ENCODE results near the gene WDR48.

The WDR48 gene

GRCh38 chr3:39109086-39109485 lies 57.3 kb downstream of the WDR48 start:
- peaks cover 40% of the 10 kb centered on the region for H3K4me1 Mint-ChIP-seq
- H3K4me3 Mint-ChIP-seq = no peak overlapping the region
- H3K27ac Mint-ChIP-seq = no peak overlapping the region

GRCh38 chr3:39110041-39110639 lies 58.3 kb downstream of the WDR48 start:
- Mint-ChIP-seq H3K9me3 (no peaks in the 10 kb centered on the region), H3K4me1 (peaks cover 37% of the 10 kb centered on the region), H3K27ac (no peak overlapping the region), H3K36me3 (peaks cover 1% of the 10 kb centered on the region), H3K27me3 (peaks cover 52% of the 10 kb centered on the region), H3K4me3 (no peak overlapping the region)
- CTCF ChIA-PET = interaction anchor here (0.7 to 3.0 kb wide), 3 partner anchors 16 to 181 kb away, joined by 3 to 18 read pairs (median 4); no protein-coding TSS in a partner anchor
- DNase-seq = no peak

More at GRCh38 chr3:39109086-39109485, 57.3 kb downstream of the WDR48 start:
- DNase-seq = no peak
- Mint-ChIP-seq H3K36me3 (peaks cover 2% of the 10 kb centered on the region), H3K9me3 (no peaks in the 10 kb centered on the region), H3K27me3 (peaks cover 47% of the 10 kb centered on the region)
- CTCF ChIA-PET = interaction anchor here (1.0 to 3.0 kb wide), 7 partner anchors 10 to 182 kb away, joined by 3 to 18 read pairs (median 4); no protein-coding TSS in a partner anchor

- Mint-ChIP-seq H3K27me3 (peaks cover 42% of the 10 kb centered on the region), H3K27ac (no peak overlapping the region), H3K9me3 (no peaks in the 10 kb centered on the region), H3K4me3 (no peak overlapping the region), H3K36me3 (no peaks in the 10 kb centered on the region), H3K4me1 (peaks cover 20% of the 10 kb centered on the region)
- CTCF ChIA-PET = no interaction called here
- DNase-seq = no peak
These were observed 60.3 kb downstream of the WDR48 start for GRCh38 chr3:39112113-39112512.

GRCh38 chr3:39112535-39112934 lies 60.7 kb downstream of the WDR48 start:
- DNase-seq = no peak
- Mint-ChIP-seq H3K4me1 (peaks cover 20% of the 10 kb centered on the region), H3K36me3 (no peaks in the 10 kb centered on the region), H3K27me3 (peaks cover 41% of the 10 kb centered on the region), H3K27ac (no peak overlapping the region), H3K9me3 (no peaks in the 10 kb centered on the region), H3K4me3 (no peak overlapping the region)
- CTCF ChIA-PET = no interaction called here

GRCh38 chr3:39113291-39113690 lies 61.5 kb downstream of the WDR48 start:
- CTCF ChIA-PET = interaction anchor here (1.7 kb wide), 1 partner anchor 179 kb away, joined by 5 read pairs; no protein-coding TSS in a partner anchor
- H3K9me3 Mint-ChIP-seq = no peaks in the 10 kb centered on the region
- no peak for DNase-seq
- H3K27ac Mint-ChIP-seq = no peak overlapping the region
- H3K4me1 Mint-ChIP-seq = peaks cover 14% of the 10 kb centered on the region
- no peaks in the 10 kb centered on the region for H3K36me3 Mint-ChIP-seq
- peaks cover 43% of the 10 kb centered on the region for H3K27me3 Mint-ChIP-seq
- H3K4me3 Mint-ChIP-seq = no peak overlapping the region

GRCh38 chr3:39114456-39114855 lies 62.6 kb downstream of the WDR48 start:
- Mint-ChIP-seq H3K36me3 (no peaks in the 10 kb centered on the region), H3K4me1 (peaks cover 2% of the 10 kb centered on the region), H3K27ac (no peak overlapping the region), H3K4me3 (no peak overlapping the region), H3K27me3 (peaks cover 42% of the 10 kb centered on the region), H3K9me3 (no peaks in the 10 kb centered on the region)
- no peak for DNase-seq
- CTCF ChIA-PET = interaction anchor here (1.7 kb wide), 1 partner anchor 177 kb away, joined by 5 read pairs; no protein-coding TSS in a partner anchor

- H3K27ac Mint-ChIP-seq = no peak overlapping the region
- H3K4me1 Mint-ChIP-seq = no peaks in the 10 kb centered on the region
- H3K4me3 Mint-ChIP-seq = no peak overlapping the region
- CTCF ChIA-PET = interaction anchor here (1.1 to 1.3 kb wide), 2 partner anchors 8 to 174 kb away, joined by 3 read pairs; partner anchors contain the start of gene TTC21A
- no peak for DNase-seq
- no peaks in the 10 kb centered on the region for H3K36me3 Mint-ChIP-seq
- H3K27me3 Mint-ChIP-seq = peaks cover 42% of the 10 kb centered on the region
- no peaks in the 10 kb centered on the region for H3K9me3 Mint-ChIP-seq
These were observed 64.1 kb downstream of the WDR48 start for GRCh38 chr3:39115870-39116269.

GRCh38 chr3:39118079-39118478 lies 66.3 kb downstream of the WDR48 start:
- no peaks in the 10 kb centered on the region for H3K9me3 Mint-ChIP-seq
- H3K4me1 Mint-ChIP-seq = no peaks in the 10 kb centered on the region
- H3K27me3 Mint-ChIP-seq = peaks cover 52% of the 10 kb centered on the region
- DNase-seq = no peak
- H3K4me3 Mint-ChIP-seq = no peak overlapping the region
- CTCF ChIA-PET = interaction anchor here (0.7 to 1.6 kb wide), 5 partner anchors 9 to 73 kb away, joined by 3 to 5 read pairs (median 3); no protein-coding TSS in a partner anchor
- H3K36me3 Mint-ChIP-seq = no peaks in the 10 kb centered on the region
- H3K27ac Mint-ChIP-seq = no peak overlapping the region

- Mint-ChIP-seq H3K27me3 (peaks cover 49% of the 10 kb centered on the region), H3K4me1 (no peaks in the 10 kb centered on the region), H3K27ac (no peak overlapping the region), H3K36me3 (no peaks in the 10 kb centered on the region), H3K4me3 (no peak overlapping the region), H3K9me3 (no peaks in the 10 kb centered on the region)
- DNase-seq = no peak
- CTCF ChIA-PET = interaction anchor here (0.8 to 1.2 kb wide), 3 partner anchors 9 to 71 kb away, joined by 3 read pairs; no protein-coding TSS in a partner anchor
These were observed 67.3 kb downstream of the WDR48 start for GRCh38 chr3:39118931-39119660.

- H3K4me3 Mint-ChIP-seq = no peak overlapping the region
- CTCF ChIA-PET = no interaction called here
- DNase-seq = no peak
- H3K9me3 Mint-ChIP-seq = no peaks in the 10 kb centered on the region
- peaks cover 3% of the 10 kb centered on the region for H3K4me1 Mint-ChIP-seq
- H3K36me3 Mint-ChIP-seq = no peaks in the 10 kb centered on the region
- no peak overlapping the region for H3K27ac Mint-ChIP-seq
- H3K27me3 Mint-ChIP-seq = peaks cover 51% of the 10 kb centered on the region
These were observed 69.8 kb downstream of the WDR48 start for GRCh38 chr3:39121621-39122020.

- no peak overlapping the region for H3K27ac Mint-ChIP-seq
- H3K27me3 Mint-ChIP-seq = peaks cover 51% of the 10 kb centered on the region
- H3K9me3 Mint-ChIP-seq = no peaks in the 10 kb centered on the region
- H3K36me3 Mint-ChIP-seq = no peaks in the 10 kb centered on the region
- H3K4me1 Mint-ChIP-seq = peaks cover 15% of the 10 kb centered on the region
- CTCF ChIA-PET = no interaction called here
- no peak for DNase-seq
- H3K4me3 Mint-ChIP-seq = no peak overlapping the region
These were observed 71.0 kb downstream of the WDR48 start for GRCh38 chr3:39122813-39123212.

- Mint-ChIP-seq H3K9me3 (no peaks in the 10 kb centered on the region), H3K27ac (no peak overlapping the region), H3K36me3 (no peaks in the 10 kb centered on the region), H3K27me3 (peaks cover 32% of the 10 kb centered on the region), H3K4me3 (no peak overlapping the region), H3K4me1 (peaks cover 27% of the 10 kb centered on the region)
- no peak for DNase-seq
- CTCF ChIA-PET = interaction anchor here (0.6 to 6.6 kb wide), 9 partner anchors 13 to 167 kb away, joined by 3 to 83 read pairs (median 3); no protein-coding TSS in a partner anchor
These were observed 73.3 kb downstream of the WDR48 start for GRCh38 chr3:39124876-39125840.

- Mint-ChIP-seq H3K27me3 (peaks cover 26% of the 10 kb centered on the region), H3K36me3 (no peaks in the 10 kb centered on the region), H3K4me3 (no peak overlapping the region), H3K4me1 (peaks cover 32% of the 10 kb centered on the region), H3K9me3 (no peaks in the 10 kb centered on the region), H3K27ac (no peak overlapping the region)
- CTCF ChIA-PET = interaction anchor here (0.8 to 6.6 kb wide), 13 partner anchors 10 to 166 kb away, joined by 3 to 83 read pairs (median 5); no protein-coding TSS in a partner anchor
- no peak for DNase-seq
These were observed 74.2 kb downstream of the WDR48 start for GRCh38 chr3:39125841-39126500.

All from activated naive CD4-positive, alpha-beta T cell treated with anti-CD3 and anti-CD28 coated beads, Interleukin-2, amount 10 ng/mL, durations not matched to agents 7 days and 5 days (primary cell).